ENCODE data around the gene DUSP12.

The DUSP12 gene

GRCh38 chr1:161718559-161719324 is 30.8 kb upstream of the DUSP12 start:
- Histone ChIP-seq H3K79me2 (ENCODE audit: insufficient read depth, low read depth) (no peaks in the 10 kb centered on the region), H3K9ac (no peak overlapping the region), H3K27me3 (ENCODE audit: insufficient read depth, low read depth) (no peaks in the 10 kb centered on the region), H3K27ac (no peak overlapping the region), H3K36me3 (ENCODE audit: insufficient read depth) (no peaks in the 10 kb centered on the region), H2AFZ (ENCODE audit: low read depth) (no peak overlapping the region), H4K20me1 (ENCODE audit: insufficient read depth) (no peaks in the 10 kb centered on the region), H3K4me3 (IDR thresholded peaks at IDR 0.05; ENCODE audit: insufficient read depth, low read depth, low read length) (no peak overlapping the region), H3K4me2 (no peak overlapping the region), H3K4me1 (ENCODE audit: low read depth, poor library complexity, severe bottlenecking) (no peaks in the 10 kb centered on the region)
- TF ChIP-seq CTCF (conservative IDR thresholded peaks at IDR 0.05; ENCODE audit: low read depth, low read length): no peak

GRCh38 chr1:161719325-161719611 is 30.3 kb upstream of the DUSP12 start:
- no peak for TF ChIP-seq CTCF (conservative IDR thresholded peaks at IDR 0.05; ENCODE audit: low read depth, low read length)
- Histone ChIP-seq H3K9ac (no peak overlapping the region), H3K4me2 (no peak overlapping the region), H4K20me1 (ENCODE audit: insufficient read depth) (no peaks in the 10 kb centered on the region), H3K4me3 (IDR thresholded peaks at IDR 0.05; ENCODE audit: insufficient read depth, low read depth, low read length) (no peak overlapping the region), H3K27ac (no peak overlapping the region), H3K79me2 (ENCODE audit: insufficient read depth, low read depth) (no peaks in the 10 kb centered on the region), H3K36me3 (ENCODE audit: insufficient read depth) (no peaks in the 10 kb centered on the region), H3K27me3 (ENCODE audit: insufficient read depth, low read depth) (no peaks in the 10 kb centered on the region), H3K4me1 (ENCODE audit: low read depth, poor library complexity, severe bottlenecking) (no peaks in the 10 kb centered on the region), H2AFZ (ENCODE audit: low read depth) (no peak overlapping the region)

GRCh38 chr1:161720422-161720821 is 29.2 kb upstream of the DUSP12 start:
- Histone ChIP-seq H3K4me2 (no peak overlapping the region), H3K9ac (no peak overlapping the region), H3K36me3 (ENCODE audit: insufficient read depth) (no peaks in the 10 kb centered on the region), H3K4me3 (IDR thresholded peaks at IDR 0.05; ENCODE audit: insufficient read depth, low read depth, low read length) (no peak overlapping the region), H3K79me2 (ENCODE audit: insufficient read depth, low read depth) (no peaks in the 10 kb centered on the region), H3K4me1 (ENCODE audit: low read depth, poor library complexity, severe bottlenecking) (peaks cover 9% of the 10 kb centered on the region), H2AFZ (ENCODE audit: low read depth) (no peak overlapping the region), H4K20me1 (ENCODE audit: insufficient read depth) (no peaks in the 10 kb centered on the region), H3K27me3 (ENCODE audit: insufficient read depth, low read depth) (no peaks in the 10 kb centered on the region), H3K27ac (no peak overlapping the region)
- no peak for TF ChIP-seq CTCF (conservative IDR thresholded peaks at IDR 0.05; ENCODE audit: low read depth, low read length)

- H3K27me3 ChIP-seq (ENCODE audit: insufficient read depth, low read depth): no peaks in the 10 kb centered on the region
- H3K27ac ChIP-seq: no peak within 1 kb of the TSS
- H3K4me3 ChIP-seq (IDR thresholded peaks at IDR 0.05; ENCODE audit: insufficient read depth, low read depth, low read length): no peak within 1 kb of the TSS
- H3K36me3 ChIP-seq (ENCODE audit: insufficient read depth): no peaks in the 10 kb centered on the region
- TF ChIP-seq CTCF (conservative IDR thresholded peaks at IDR 0.05; ENCODE audit: low read depth, low read length): no peak
- no peak within 1 kb of the TSS for H3K4me2 ChIP-seq
- peaks cover 11% of the 10 kb centered on the region for H3K4me1 ChIP-seq (ENCODE audit: low read depth, poor library complexity, severe bottlenecking)
- no peak within 1 kb of the TSS for H2AFZ ChIP-seq (ENCODE audit: low read depth)
- H4K20me1 ChIP-seq (ENCODE audit: insufficient read depth): no peaks in the 10 kb centered on the region
- no peaks in the 10 kb centered on the region for H3K79me2 ChIP-seq (ENCODE audit: insufficient read depth, low read depth)
- H3K9ac ChIP-seq: no peak within 1 kb of the TSS
Observed at GRCh38 chr1:161720956-161721737, 28.4 kb upstream of the DUSP12 start, which contains the start of gene FCRLB. TSS of gene FCRLB (plus strand) at chr1:161721544. CDS start at chr1:161722673, 1,129 bp downstream.

Measured in KMS-11 (cell line).